ENCODE measurements around the gene ALCAM.

DNA sequence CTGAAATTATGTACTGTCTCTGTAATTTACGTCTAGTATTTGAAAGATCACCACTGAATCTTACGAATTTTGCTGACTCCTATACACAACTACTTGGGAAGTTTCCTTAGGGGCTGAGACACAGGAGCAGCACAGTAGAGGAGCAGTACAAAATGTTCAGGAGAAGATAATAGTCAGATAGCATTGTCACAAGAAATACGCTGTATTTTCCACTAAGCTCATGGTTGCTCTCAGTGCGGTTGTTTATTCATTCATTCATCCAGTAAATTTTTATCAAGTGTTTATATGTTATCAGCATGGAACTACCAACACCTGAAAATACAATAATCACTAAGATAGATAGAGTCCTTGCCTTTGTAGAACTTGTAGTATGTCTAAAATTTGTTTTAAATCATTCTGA lies 34.5 kb downstream of the ALCAM start:
- TF ChIP-seq SUZ12 (IDR thresholded peaks at IDR 0.05; ENCODE audit: extremely low read depth, insufficient read depth, insufficient read length) (no peak), YY1 (IDR thresholded peaks at IDR 0.05; ENCODE audit: insufficient read depth, insufficient read length) (no peak)

All from NT2/D1 (cell line).